ENCODE measurements around the gene DNAJC3. TPM values are rescaled to one million over a fixed set of nuclear protein-coding genes. Genes with fewer than 3 reads are reported as not detected.
A peak's percentile ranks its signal among the peaks of the same experiment; 100 is the strongest.

DNAJC3 gene
- total RNA-seq, 1 donor from 2014 or later = 51.7 TPM

GRCh38 chr13:95763601-95764000 is 86.7 kb downstream of the DNAJC3 start:
- DNase-seq (ENCODE audit: low read depth) (no peak), FAIRE-seq (no peak)
- Histone ChIP-seq H4K20me1 (ENCODE audit: insufficient read depth, low read length) (no peaks in the 10 kb centered on the region), H3K79me2 (ENCODE audit: insufficient read depth, low read length) (no peaks in the 10 kb centered on the region), H3K4me2 (ENCODE audit: low read length) (no peak overlapping the region), H3K4me1 (ENCODE audit: insufficient read depth, low read length) (no peaks in the 10 kb centered on the region), H3K27me3 (ENCODE audit: insufficient read depth, low read length) (no peaks in the 10 kb centered on the region), H2AFZ (ENCODE audit: low read depth, low read length) (no peak overlapping the region), H3K27ac (ENCODE audit: low read depth, low read length) (no peak overlapping the region), H3K4me3 (ENCODE audit: insufficient read depth, low read depth, low read length) (no peak overlapping the region), H3K9me3 (ENCODE audit: insufficient read depth, low read depth, low read length) (no peaks in the 10 kb centered on the region), H3K36me3 (ENCODE audit: insufficient read depth, low read length) (peaks cover 7% of the 10 kb centered on the region), H3K9ac (ENCODE audit: low read length) (no peak overlapping the region)
- H3K9me3 Mint-ChIP-seq (ENCODE audit: unreplicated experiment) = no peaks in the 10 kb centered on the region
- H3K27ac Mint-ChIP-seq (ENCODE audit: unreplicated experiment) = no peak overlapping the region
- no peaks in the 10 kb centered on the region for H3K4me1 Mint-ChIP-seq (ENCODE audit: low read depth, unreplicated experiment)
- H3K36me3 Mint-ChIP-seq (ENCODE audit: low read depth, unreplicated experiment) = no peaks in the 10 kb centered on the region
- H3K27me3 Mint-ChIP-seq (ENCODE audit: low read depth, unreplicated experiment) = no peaks in the 10 kb centered on the region
- TF ChIP-seq, protein P1, sequence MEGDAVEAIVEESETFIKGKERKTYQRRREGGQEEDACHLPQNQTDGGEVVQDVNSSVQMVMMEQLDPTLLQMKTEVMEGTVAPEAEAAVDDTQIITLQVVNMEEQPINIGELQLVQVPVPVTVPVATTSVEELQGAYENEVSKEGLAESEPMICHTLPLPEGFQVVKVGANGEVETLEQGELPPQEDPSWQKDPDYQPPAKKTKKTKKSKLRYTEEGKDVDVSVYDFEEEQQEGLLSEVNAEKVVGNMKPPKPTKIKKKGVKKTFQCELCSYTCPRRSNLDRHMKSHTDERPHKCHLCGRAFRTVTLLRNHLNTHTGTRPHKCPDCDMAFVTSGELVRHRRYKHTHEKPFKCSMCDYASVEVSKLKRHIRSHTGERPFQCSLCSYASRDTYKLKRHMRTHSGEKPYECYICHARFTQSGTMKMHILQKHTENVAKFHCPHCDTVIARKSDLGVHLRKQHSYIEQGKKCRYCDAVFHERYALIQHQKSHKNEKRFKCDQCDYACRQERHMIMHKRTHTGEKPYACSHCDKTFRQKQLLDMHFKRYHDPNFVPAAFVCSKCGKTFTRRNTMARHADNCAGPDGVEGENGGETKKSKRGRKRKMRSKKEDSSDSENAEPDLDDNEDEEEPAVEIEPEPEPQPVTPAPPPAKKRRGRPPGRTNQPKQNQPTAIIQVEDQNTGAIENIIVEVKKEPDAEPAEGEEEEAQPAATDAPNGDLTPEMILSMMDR (IDR thresholded peaks at IDR 0.05; ENCODE audit: insufficient read depth, low read depth, low read length) = no peak
- no peak for TF ChIP-seq EZH2 (IDR thresholded peaks at IDR 0.05; ENCODE audit: insufficient read depth, low read length)
- no peak overlapping the region for H3K4me3 Mint-ChIP-seq (ENCODE audit: unreplicated experiment)

GRCh38 chr13:95771905-95772304 is 95.0 kb downstream of the DNAJC3 start:
- no peak overlapping the region for H2AFZ ChIP-seq (ENCODE audit: low read depth, low read length)
- no peaks in the 10 kb centered on the region for H3K27me3 ChIP-seq (ENCODE audit: insufficient read depth, low read length)
- no peaks in the 10 kb centered on the region for H3K79me2 ChIP-seq (ENCODE audit: insufficient read depth, low read length)
- H3K27ac ChIP-seq (ENCODE audit: low read depth, low read length) = no peak overlapping the region
- Mint-ChIP-seq H3K27ac (ENCODE audit: unreplicated experiment) (no peak overlapping the region), H3K36me3 (ENCODE audit: low read depth, unreplicated experiment) (peaks cover 7% of the 10 kb centered on the region), H3K4me3 (ENCODE audit: unreplicated experiment) (no peak overlapping the region), H3K27me3 (ENCODE audit: low read depth, unreplicated experiment) (no peaks in the 10 kb centered on the region), H3K4me1 (ENCODE audit: low read depth, unreplicated experiment) (no peaks in the 10 kb centered on the region), H3K9me3 (ENCODE audit: unreplicated experiment) (no peaks in the 10 kb centered on the region)
- FAIRE-seq (peak; percentile 37), DNase-seq (ENCODE audit: low read depth) (no peak)
- no peak overlapping the region for H3K9ac ChIP-seq (ENCODE audit: low read length)
- no peaks in the 10 kb centered on the region for H3K4me1 ChIP-seq (ENCODE audit: insufficient read depth, low read length)
- H3K9me3 ChIP-seq (ENCODE audit: insufficient read depth, low read depth, low read length) = no peaks in the 10 kb centered on the region
- H3K4me3 ChIP-seq (ENCODE audit: insufficient read depth, low read depth, low read length) = no peak overlapping the region
- TF ChIP-seq, protein P1 (IDR thresholded peaks at IDR 0.05; ENCODE audit: insufficient read depth, low read depth, low read length) = no peak
- no peak for TF ChIP-seq EZH2 (IDR thresholded peaks at IDR 0.05; ENCODE audit: insufficient read depth, low read length)
- H3K36me3 ChIP-seq (ENCODE audit: insufficient read depth, low read length) = peaks cover 5% of the 10 kb centered on the region
- no peak overlapping the region for H3K4me2 ChIP-seq (ENCODE audit: low read length)
- H4K20me1 ChIP-seq (ENCODE audit: insufficient read depth, low read length) = peaks cover 17% of the 10 kb centered on the region

- H3K36me3 ChIP-seq (ENCODE audit: insufficient read depth, low read length) = peaks cover 5% of the 10 kb centered on the region
- Mint-ChIP-seq H3K4me3 (ENCODE audit: unreplicated experiment) (no peak overlapping the region), H3K27ac (ENCODE audit: unreplicated experiment) (no peak overlapping the region), H3K27me3 (ENCODE audit: low read depth, unreplicated experiment) (no peaks in the 10 kb centered on the region), H3K4me1 (ENCODE audit: low read depth, unreplicated experiment) (peaks cover 18% of the 10 kb centered on the region), H3K9me3 (ENCODE audit: unreplicated experiment) (no peaks in the 10 kb centered on the region), H3K36me3 (ENCODE audit: low read depth, unreplicated experiment) (peaks cover 5% of the 10 kb centered on the region)
- H2AFZ ChIP-seq (ENCODE audit: low read depth, low read length) = no peak overlapping the region
- H3K4me3 ChIP-seq (ENCODE audit: insufficient read depth, low read depth, low read length) = no peak overlapping the region
- no peak overlapping the region for H3K27ac ChIP-seq (ENCODE audit: low read depth, low read length)
- H3K27me3 ChIP-seq (ENCODE audit: insufficient read depth, low read length) = no peaks in the 10 kb centered on the region
- H3K4me2 ChIP-seq (ENCODE audit: low read length) = no peak overlapping the region
- H3K9me3 ChIP-seq (ENCODE audit: insufficient read depth, low read depth, low read length) = no peaks in the 10 kb centered on the region
- DNase-seq (ENCODE audit: low read depth) (no peak), FAIRE-seq (no peak)
- H4K20me1 ChIP-seq (ENCODE audit: insufficient read depth, low read length) = peaks cover 25% of the 10 kb centered on the region
- H3K9ac ChIP-seq (ENCODE audit: low read length) = no peak overlapping the region
- H3K4me1 ChIP-seq (ENCODE audit: insufficient read depth, low read length) = peaks cover 10% of the 10 kb centered on the region
- TF ChIP-seq EZH2 (IDR thresholded peaks at IDR 0.05; ENCODE audit: insufficient read depth, low read length) = no peak
- TF ChIP-seq, protein P1 (IDR thresholded peaks at IDR 0.05; ENCODE audit: insufficient read depth, low read depth, low read length) = no peak
- peaks cover 4% of the 10 kb centered on the region for H3K79me2 ChIP-seq (ENCODE audit: insufficient read depth, low read length)
Measured at GRCh38 chr13:95779522-95779921, 102.6 kb downstream of the DNAJC3 start.
